IMR-90 (cell line): ENCODE results near the gene CC2D1A. TPM values are rescaled to one million over a fixed set of nuclear protein-coding genes. Genes with fewer than 3 reads are reported as not detected.

Experiments used
- ATAC-seq: fragments of 200-7000 bp; cut with Tn5 transposase; 2 replicates; pipeline ENCODE4 v1.9.1; 2020; ENCODE audit warnings: low read depth, mild to moderate bottlenecking, moderate library complexity
- BruUV-seq: library from RNA; stranded (reverse); fragments of 400-500 nt; replicated peaks from 2 replicates; lab custom pipeline; 2021; lab: Mats Ljungman, UMichigan
- CTCF ChIA-PET: fragments of 300-600 bp; formaldehyde crosslinking; extraction: SDS; loops from one replicate; lab custom pipeline; 2021; ENCODE audit warnings: antibody characterized with exemption; lab: Yijun Ruan, JAX
- POLR2A ChIA-PET: fragments of 300-600 bp; sonication (Branson Sonifier 250); formaldehyde crosslinking; loops from one replicate; lab custom pipeline; 2022; ENCODE audit warnings: antibody characterized with exemption; ENCODE audit not compliant: unreplicated experiment; lab: Charles Lee
- DNase-seq: peaks from one replicate; pipeline ENCODE4 v3.0.0; 2013
- H2AFZ ChIP-seq: replicated peaks from 2 replicates; pipeline ENCODE3; 2013; ENCODE audit warnings: low read length, mild to moderate bottlenecking; ENCODE audit not compliant: poor library complexity
- H2AK5ac ChIP-seq: 2 replicates; pipeline ENCODE4 v1.6.1; 2013; ENCODE audit warnings: low read depth, low read length, inconsistent platforms
- H2AK9ac ChIP-seq: replicated peaks from 2 replicates; pipeline ENCODE3; 2013; ENCODE audit warnings: mild to moderate bottlenecking, low read depth, low read length, moderate library complexity; ENCODE audit not compliant: poor library complexity
- H2BK120ac ChIP-seq: 2 replicates; pipeline ENCODE4 v1.6.1; 2013; ENCODE audit warnings: low read depth, low read length, inconsistent platforms
- H2BK15ac ChIP-seq: 3 replicates; pipeline ENCODE4 v1.6.1; 2013; ENCODE audit warnings: low read depth, low read length, inconsistent platforms
- H2BK20ac ChIP-seq: 2 replicates; pipeline ENCODE4 v1.6.1; 2013; ENCODE audit warnings: low read depth, mild to moderate bottlenecking, inconsistent platforms, low read length, moderate library complexity
- H2BK5ac ChIP-seq: 2 replicates; pipeline ENCODE4 v1.6.1; 2013; ENCODE audit warnings: mild to moderate bottlenecking, low read depth, low read length, inconsistent platforms; ENCODE audit not compliant: poor library complexity, severe bottlenecking
- H3K14ac ChIP-seq: replicated peaks from 2 replicates; pipeline ENCODE4 v1.6.1; 2013; ENCODE audit warnings: low read depth, low read length, inconsistent platforms
- H3K18ac ChIP-seq: 2 replicates; pipeline ENCODE4 v1.6.1; 2013; ENCODE audit warnings: low read depth, low read length, control low read depth
- H3K23ac ChIP-seq: 2 replicates; pipeline ENCODE4 v1.6.1; 2013; ENCODE audit warnings: low read depth, low read length, inconsistent platforms
- H3K27ac ChIP-seq: 2 replicates; pipeline ENCODE4 v1.5.1; 2013; ENCODE audit warnings: mild to moderate bottlenecking, control low read depth, low read length; ENCODE audit not compliant: insufficient read depth
- H3K27me3 ChIP-seq: 2 replicates; pipeline ENCODE4 v1.6.1; 2013; ENCODE audit warnings: low read length; ENCODE audit not compliant: control insufficient read depth, insufficient read depth
- H3K36me3 ChIP-seq: 2 replicates; pipeline ENCODE4 v1.6.1; 2013; ENCODE audit warnings: low read length, mixed read lengths; ENCODE audit not compliant: control insufficient read depth, insufficient read depth
- H3K4ac ChIP-seq: 2 replicates; pipeline ENCODE4 v1.6.1; 2013; ENCODE audit warnings: low read depth, low read length, inconsistent platforms
- H3K4me1 ChIP-seq: 2 replicates; pipeline ENCODE4 v1.6.1; 2013; ENCODE audit warnings: low read length, mixed read lengths; ENCODE audit not compliant: control insufficient read depth, insufficient read depth
- H3K4me2 ChIP-seq: 2 replicates; pipeline ENCODE4 v1.6.1; 2013; ENCODE audit warnings: low read depth, mild to moderate bottlenecking, control low read depth, low read length, moderate library complexity
- H3K4me3 ChIP-seq: 2 replicates; pipeline ENCODE4 v1.5.1; 2013; ENCODE audit warnings: low read depth, mild to moderate bottlenecking, control low read depth, low read length, moderate library complexity; ENCODE audit not compliant: insufficient read depth
- H3K56ac ChIP-seq: 2 replicates; pipeline ENCODE4 v1.6.1; 2013; ENCODE audit warnings: low read length, inconsistent platforms; ENCODE audit not compliant: insufficient read depth; ENCODE audit errors: extremely low read depth
- H3K79me1 ChIP-seq, 2 experiments: 2 replicates each; pipeline ENCODE4 v1.6.1; 2013; ENCODE audit warnings: low read length in 2 of 2, inconsistent platforms in 1 of 2, low read depth in 1 of 2
- H3K9ac ChIP-seq: 2 replicates; pipeline ENCODE4 v1.6.1; 2013; ENCODE audit warnings: low read depth, low read length, control low read depth
- H3K9me1 ChIP-seq: 2 replicates; pipeline ENCODE4 v1.6.1; 2013; ENCODE audit warnings: low read length, inconsistent platforms; ENCODE audit not compliant: insufficient read depth
- H3K9me3 ChIP-seq: 2 replicates; pipeline ENCODE4 v1.6.1; 2013; ENCODE audit warnings: low read length; ENCODE audit not compliant: control insufficient read depth, insufficient read depth
- H4K20me1 ChIP-seq: 2 replicates; pipeline ENCODE4 v1.6.1; 2013; ENCODE audit warnings: low read length, inconsistent platforms; ENCODE audit not compliant: insufficient read depth
- H4K5ac ChIP-seq: 2 replicates; pipeline ENCODE4 v1.6.1; 2013; ENCODE audit warnings: mild to moderate bottlenecking, low read depth, low read length, control low read depth
- H4K8ac ChIP-seq, 2 experiments: 2 replicates each; pipeline ENCODE4 v1.6.1; 2013; ENCODE audit warnings: low read depth in 2 of 2, low read length in 2 of 2, control low read depth in 1 of 2, inconsistent platforms in 1 of 2
- H4K91ac ChIP-seq: 2 replicates; pipeline ENCODE4 v1.6.1; 2013; ENCODE audit warnings: low read depth, low read length, inconsistent platforms; ENCODE audit not compliant: insufficient read depth
- BHLHE40 ChIP-seq: fragments of 150-350 bp; IDR thresholded peaks from 2 replicates; pipeline ENCODE4 v1.6.1; 2016; ENCODE audit warnings: mild to moderate bottlenecking, low read depth, low read length
- CEBPB ChIP-seq: IDR thresholded peaks from 2 replicates; pipeline ENCODE4 v1.6.1; 2012; ENCODE audit warnings: low read depth, low read length, improper control_type of control experiment
- MAZ ChIP-seq: IDR thresholded peaks from 2 replicates; pipeline ENCODE4 v1.6.1; 2012; ENCODE audit warnings: low read depth, mild to moderate bottlenecking, low read length, improper control_type of control experiment, moderate library complexity, borderline replicate concordance
- MXI1 ChIP-seq: IDR thresholded peaks from 2 replicates; pipeline ENCODE4 v1.6.1; 2012; ENCODE audit warnings: low read depth, mild to moderate bottlenecking, low read length, moderate library complexity, borderline replicate concordance
- NFE2L2 ChIP-seq: fragments of 150-350 bp; IDR thresholded peaks from 2 replicates; pipeline ENCODE4 v1.6.1; 2016; ENCODE audit warnings: low read depth, mild to moderate bottlenecking, low read length
- POLR2A ChIP-seq: IDR thresholded peaks from 2 replicates; pipeline ENCODE4 v1.6.1; 2012; ENCODE audit warnings: mild to moderate bottlenecking, low read depth, low read length
- RAD21 ChIP-seq: IDR thresholded peaks from 2 replicates; pipeline ENCODE4 v1.6.1; 2012; ENCODE audit warnings: low read length, improper control_type of control experiment
- RFX5 ChIP-seq: IDR thresholded peaks from 2 replicates; pipeline ENCODE4 v1.8.0; 2012; ENCODE audit warnings: low read depth, mild to moderate bottlenecking, low read length, moderate library complexity
- SMC3 ChIP-seq: fragments of 150-350 bp; IDR thresholded peaks from 2 replicates; pipeline ENCODE4 v1.6.1; 2016; ENCODE audit warnings: low read depth, mild to moderate bottlenecking, antibody characterized with exemption, low read length, moderate library complexity
- USF2 ChIP-seq: fragments of 150-350 bp; IDR thresholded peaks from 2 replicates; pipeline ENCODE4 v1.6.1; 2017; ENCODE audit warnings: mild to moderate bottlenecking, antibody characterized with exemption, low read length, low read depth
- WGBS, 2 experiments: methylation state at CpG; one replicate each; pipeline versions ENCODE4 v1.1.5 to v1.1.7; 2013; ENCODE audit warnings: missing lambda C conversion rate in 2 of 2; ENCODE audit not compliant: insufficient read length in 1 of 2; ENCODE audit errors: extremely low coverage in 2 of 2; 5-methylcytosine and 5-hydroxymethylcytosine counted together
- dilution Hi-C: fragments of 300-500 bp; cut with HindIII; formaldehyde crosslinking; loops from one replicate; pipeline ENCODE4 v1.14.3; 2018; ENCODE audit warnings: low sequenced_read_pairs; ENCODE audit not compliant: unreplicated experiment
- in situ Hi-C: fragments of 300-500 bp; cut with MboI; formaldehyde crosslinking; loops from 3 replicates; pipeline ENCODE4 v1.14.3; 2019; ENCODE audit warnings: low sequenced_read_pairs, inconsistent platforms, mixed read lengths
- intact Hi-C: fragments of 100-400 bp; cut with micrococcal nuclease; formaldehyde crosslinking; loops from 2 replicates; pipeline ENCODE4 v1.10.0; 2022
- polyA plus RNA-seq, 3 experiments: library from polyadenylated mRNA; depleted of rRNA; stranded (reverse); fragments of >200 nt; gene quantifications; 2 replicates each; pipeline ENCODE4 v1.2.3, GENCODE V29; 2012; ENCODE audit warnings: low replicate concordance in 1 of 3
- total RNA-seq: library from RNA; depleted of rRNA; stranded (reverse); fragments of >200 nt; gene quantifications from 2 replicates; pipeline ENCODE4 v1.2.3, GENCODE V29; 2012
- TF ChIP-seq, protein P1 (sequence below): fragments of 150-350 bp; IDR thresholded peaks from 2 replicates; pipeline ENCODE4 v1.6.1; 2016; ENCODE audit warnings: low read depth, mild to moderate bottlenecking, low read length, moderate library complexity, borderline replicate concordance
- TF ChIP-seq, protein P2 (sequence below): conservative IDR thresholded peaks from 2 replicates; pipeline ENCODE4 v1.5.1; 2012; ENCODE audit warnings: mild to moderate bottlenecking, low read depth, low read length, improper control_type of control experiment

The CC2D1A gene
- total and polyA plus RNA-seq, 2 of the 4 experiments (the other 2 are of a cell fraction) = 4.1 to 14.7 TPM

GRCh38 chr19:13968383-13968935 lies 62.5 kb downstream of the CC2D1A start:
- POLR2A ChIA-PET = no interaction called here
- Histone ChIP-seq H3K4ac (no peak overlapping the region), H2BK120ac (no peak overlapping the region), H3K56ac (no peak overlapping the region), H3K9ac (no peak overlapping the region), H3K9me1 (no peaks in the 10 kb centered on the region; the same call in 1 of the 2 replicates), H4K5ac (no peak overlapping the region), H3K9me3 (no peaks in the 10 kb centered on the region), H3K23ac (no peak overlapping the region), H3K14ac (no peak overlapping the region), H2BK15ac (no peak overlapping the region), H3K4me3 (no peak overlapping the region), H3K79me1 (no peaks in the 10 kb centered on the region), H4K91ac (no peak overlapping the region), H3K4me1 (peaks cover 3% of the 10 kb centered on the region; the same call in 1 of the 2 replicates), H3K4me2 (no peak overlapping the region), H3K27ac (no peak overlapping the region), H3K18ac (no peak overlapping the region), H4K8ac (no peak overlapping the region), H4K20me1 (peaks cover 7% of the 10 kb centered on the region), H2AK9ac (no peak overlapping the region), H3K27me3 (no peaks in the 10 kb centered on the region), H2BK5ac (no peak overlapping the region), H2BK20ac (no peak overlapping the region), H2AK5ac (no peak overlapping the region), H3K36me3 (peaks cover 33% of the 10 kb centered on the region; the same call in 1 of the 2 replicates), H2AFZ (no peak overlapping the region)
- CTCF ChIA-PET = no interaction called here
- WGBS, 2 experiments = 97% methylated on average over 9 of the region's 22 CpGs; no CpG with 5 or more reads in 1 of the 2 experiments
- no TSS peak for BruUV-seq
- intact Hi-C loops (no loop called here), in situ Hi-C loops (no loop called here), dilution Hi-C loops (no loop called here)
- DNase-seq (no peak), ATAC-seq (no peak)
- no peak for TF ChIP-seq CEBPB
- TF ChIP-seq, protein P1, sequence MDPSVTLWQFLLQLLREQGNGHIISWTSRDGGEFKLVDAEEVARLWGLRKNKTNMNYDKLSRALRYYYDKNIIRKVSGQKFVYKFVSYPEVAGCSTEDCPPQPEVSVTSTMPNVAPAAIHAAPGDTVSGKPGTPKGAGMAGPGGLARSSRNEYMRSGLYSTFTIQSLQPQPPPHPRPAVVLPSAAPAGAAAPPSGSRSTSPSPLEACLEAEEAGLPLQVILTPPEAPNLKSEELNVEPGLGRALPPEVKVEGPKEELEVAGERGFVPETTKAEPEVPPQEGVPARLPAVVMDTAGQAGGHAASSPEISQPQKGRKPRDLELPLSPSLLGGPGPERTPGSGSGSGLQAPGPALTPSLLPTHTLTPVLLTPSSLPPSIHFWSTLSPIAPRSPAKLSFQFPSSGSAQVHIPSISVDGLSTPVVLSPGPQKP = no peak
- TF ChIP-seq MXI1 = no peak
- TF ChIP-seq USF2 = no peak
- TF ChIP-seq, protein P2, sequence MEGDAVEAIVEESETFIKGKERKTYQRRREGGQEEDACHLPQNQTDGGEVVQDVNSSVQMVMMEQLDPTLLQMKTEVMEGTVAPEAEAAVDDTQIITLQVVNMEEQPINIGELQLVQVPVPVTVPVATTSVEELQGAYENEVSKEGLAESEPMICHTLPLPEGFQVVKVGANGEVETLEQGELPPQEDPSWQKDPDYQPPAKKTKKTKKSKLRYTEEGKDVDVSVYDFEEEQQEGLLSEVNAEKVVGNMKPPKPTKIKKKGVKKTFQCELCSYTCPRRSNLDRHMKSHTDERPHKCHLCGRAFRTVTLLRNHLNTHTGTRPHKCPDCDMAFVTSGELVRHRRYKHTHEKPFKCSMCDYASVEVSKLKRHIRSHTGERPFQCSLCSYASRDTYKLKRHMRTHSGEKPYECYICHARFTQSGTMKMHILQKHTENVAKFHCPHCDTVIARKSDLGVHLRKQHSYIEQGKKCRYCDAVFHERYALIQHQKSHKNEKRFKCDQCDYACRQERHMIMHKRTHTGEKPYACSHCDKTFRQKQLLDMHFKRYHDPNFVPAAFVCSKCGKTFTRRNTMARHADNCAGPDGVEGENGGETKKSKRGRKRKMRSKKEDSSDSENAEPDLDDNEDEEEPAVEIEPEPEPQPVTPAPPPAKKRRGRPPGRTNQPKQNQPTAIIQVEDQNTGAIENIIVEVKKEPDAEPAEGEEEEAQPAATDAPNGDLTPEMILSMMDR = no peak
- TF ChIP-seq POLR2A = no peak
- TF ChIP-seq NFE2L2 = no peak
- no peak for TF ChIP-seq RFX5
- no peak for TF ChIP-seq RAD21
- TF ChIP-seq BHLHE40 = no peak
- no peak for TF ChIP-seq SMC3
- TF ChIP-seq MAZ = no peak
